Stomach (tissue), 4 donors: ENCODE measurements around the gene CLCNKA.

ENCODE experiments used
- EP300 ChIP-seq: sonication (generic); formaldehyde crosslinking; IDR thresholded peaks from one replicate; pipeline ENCODE4 v1.6.1; 2017; ENCODE audit warnings: antibody characterized with exemption
- POLR2A ChIP-seq, 4 donors: fragments of 450-650 bp; IDR thresholded peaks; one replicate each; pipeline ENCODE4 v1.6.1; 2016; ENCODE audit warnings: antibody characterized with exemption in 4 of 4, control low read depth in 2 of 4, mild to moderate bottlenecking in 1 of 4, moderate library complexity in 1 of 4
- POLR2AphosphoS5 ChIP-seq, 3 donors: sonication (generic); formaldehyde crosslinking; IDR thresholded peaks; one replicate each; pipeline ENCODE4 v1.6.1; 2016; ENCODE audit warnings: antibody characterized with exemption in 3 of 3
- TF ChIP-seq, protein P1 (sequence below), 7 experiments: fragments of 450-650 bp in 4 of 7; fragments of 200-600 bp in 3 of 7; sonication (generic) in 3 of 7; IDR thresholded peaks; one replicate each; pipeline ENCODE4 v1.5.1; 2016 to 2019; ENCODE audit warnings: antibody characterized with exemption in 7 of 7, control low read depth in 2 of 7, mild to moderate bottlenecking in 1 of 7

DNA sequence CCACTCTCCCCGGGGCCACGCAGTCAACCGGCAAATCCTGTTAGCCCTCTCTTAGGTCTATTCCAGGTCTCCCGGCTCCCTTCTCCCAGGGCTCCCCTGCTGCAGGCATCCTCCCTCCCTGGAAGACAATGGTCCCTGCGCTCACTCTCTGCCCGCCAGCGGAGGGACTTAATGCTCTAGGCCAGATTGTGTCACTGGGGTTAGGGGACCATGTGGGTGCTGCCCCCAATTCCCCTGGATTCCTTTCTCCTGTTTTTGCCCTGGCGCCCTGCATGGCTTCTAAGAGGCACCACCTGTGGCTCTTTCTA is 43.4 kb downstream of the CLCNKA start:
- TF ChIP-seq, protein P1, sequence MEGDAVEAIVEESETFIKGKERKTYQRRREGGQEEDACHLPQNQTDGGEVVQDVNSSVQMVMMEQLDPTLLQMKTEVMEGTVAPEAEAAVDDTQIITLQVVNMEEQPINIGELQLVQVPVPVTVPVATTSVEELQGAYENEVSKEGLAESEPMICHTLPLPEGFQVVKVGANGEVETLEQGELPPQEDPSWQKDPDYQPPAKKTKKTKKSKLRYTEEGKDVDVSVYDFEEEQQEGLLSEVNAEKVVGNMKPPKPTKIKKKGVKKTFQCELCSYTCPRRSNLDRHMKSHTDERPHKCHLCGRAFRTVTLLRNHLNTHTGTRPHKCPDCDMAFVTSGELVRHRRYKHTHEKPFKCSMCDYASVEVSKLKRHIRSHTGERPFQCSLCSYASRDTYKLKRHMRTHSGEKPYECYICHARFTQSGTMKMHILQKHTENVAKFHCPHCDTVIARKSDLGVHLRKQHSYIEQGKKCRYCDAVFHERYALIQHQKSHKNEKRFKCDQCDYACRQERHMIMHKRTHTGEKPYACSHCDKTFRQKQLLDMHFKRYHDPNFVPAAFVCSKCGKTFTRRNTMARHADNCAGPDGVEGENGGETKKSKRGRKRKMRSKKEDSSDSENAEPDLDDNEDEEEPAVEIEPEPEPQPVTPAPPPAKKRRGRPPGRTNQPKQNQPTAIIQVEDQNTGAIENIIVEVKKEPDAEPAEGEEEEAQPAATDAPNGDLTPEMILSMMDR (IDR thresholded peaks at IDR 0.05) = no peak
- TF ChIP-seq POLR2A (IDR thresholded peaks at IDR 0.05) (no peak), POLR2AphosphoS5 (IDR thresholded peaks at IDR 0.05) (no peak), EP300 (no peak)
